ENCODE measurements around the gene SMYD2. TPM values are rescaled to one million over a fixed set of nuclear protein-coding genes. Genes with fewer than 3 reads are reported as not detected.
A peak's percentile ranks its signal among the peaks of the same experiment; 100 is the strongest.

Gene SMYD2
- polyA plus RNA-seq, 1 donor from 2014 or later, result 36.9 TPM

GRCh38 chr1:214321705-214322453, 40.9 kb downstream of the SMYD2 start (continued):
- TF ChIP-seq EZH2 (IDR thresholded peaks at IDR 0.05; ENCODE audit: borderline replicate concordance, insufficient read depth, low read length, poor library complexity, severe bottlenecking) (no peak), MXI1 (conservative IDR thresholded peaks at IDR 0.05; ENCODE audit: poor library complexity, severe bottlenecking) (peak; percentile 48)

- Histone ChIP-seq H3K36me3 (ENCODE audit: insufficient read depth, low read length) (no peaks in the 10 kb centered on the region), H4K20me1 (ENCODE audit: insufficient read depth) (no peaks in the 10 kb centered on the region), H3K27ac (ENCODE audit: low read length) (no peak overlapping the region), H3F3A (ENCODE audit: insufficient read depth, low read length, poor library complexity, severe bottlenecking) (no peaks in the 10 kb centered on the region), H3K4me3 (ENCODE audit: low read length) (no peak overlapping the region), H3K4me2 (ENCODE audit: low read length) (no peak overlapping the region), H3K9me2 (ENCODE audit: insufficient read depth, low read length) (no peaks in the 10 kb centered on the region), H3K79me2 (replicated peaks; ENCODE audit: insufficient read depth, low read length) (no peaks in the 10 kb centered on the region), H3K9me3 (ENCODE audit: low read length) (no peaks in the 10 kb centered on the region), H3K27me3 (ENCODE audit: insufficient read depth, low read depth, low read length) (no peaks in the 10 kb centered on the region), H2AFZ (ENCODE audit: low read depth, low read length) (no peak overlapping the region), H3K9ac (ENCODE audit: low read length) (no peak overlapping the region)
- TF ChIP-seq POLR2AphosphoS5 (IDR thresholded peaks at IDR 0.05), result no peak
- TF ChIP-seq EP300 (conservative IDR thresholded peaks at IDR 0.05; ENCODE audit: poor library complexity, severe bottlenecking), result no peak
- TF ChIP-seq MXI1 (conservative IDR thresholded peaks at IDR 0.05; ENCODE audit: poor library complexity, severe bottlenecking), result no peak
- no peak for TF ChIP-seq SMC3 (conservative IDR thresholded peaks at IDR 0.05; ENCODE audit: poor library complexity)
- TF ChIP-seq REST (IDR thresholded peaks at IDR 0.05; ENCODE audit: borderline replicate concordance), result no peak
- TF ChIP-seq CTCF (IDR thresholded peaks at IDR 0.05; ENCODE audit: poor library complexity, severe bottlenecking), result no peak
- no peak for TF ChIP-seq RAD21 (conservative IDR thresholded peaks at IDR 0.05)
- TF ChIP-seq TAF1 (IDR thresholded peaks at IDR 0.05; ENCODE audit: low read depth), result no peak
- TF ChIP-seq EZH2 (IDR thresholded peaks at IDR 0.05; ENCODE audit: borderline replicate concordance, insufficient read depth, low read length, poor library complexity, severe bottlenecking), result no peak
Measured at GRCh38 chr1:214324896-214325800, 44.2 kb downstream of the SMYD2 start.

All from neural cell (in vitro differentiated cells).